ENCODE measurements around the gene L3MBTL3. TPM values are rescaled to one million over a fixed set of nuclear protein-coding genes. Genes with fewer than 3 reads are reported as not detected.
A peak's percentile ranks its signal among the peaks of the same experiment; 100 is the strongest.

The L3MBTL3 gene
- total RNA-seq, 1 donor from 2014 or later: 9.5 TPM

DNA sequence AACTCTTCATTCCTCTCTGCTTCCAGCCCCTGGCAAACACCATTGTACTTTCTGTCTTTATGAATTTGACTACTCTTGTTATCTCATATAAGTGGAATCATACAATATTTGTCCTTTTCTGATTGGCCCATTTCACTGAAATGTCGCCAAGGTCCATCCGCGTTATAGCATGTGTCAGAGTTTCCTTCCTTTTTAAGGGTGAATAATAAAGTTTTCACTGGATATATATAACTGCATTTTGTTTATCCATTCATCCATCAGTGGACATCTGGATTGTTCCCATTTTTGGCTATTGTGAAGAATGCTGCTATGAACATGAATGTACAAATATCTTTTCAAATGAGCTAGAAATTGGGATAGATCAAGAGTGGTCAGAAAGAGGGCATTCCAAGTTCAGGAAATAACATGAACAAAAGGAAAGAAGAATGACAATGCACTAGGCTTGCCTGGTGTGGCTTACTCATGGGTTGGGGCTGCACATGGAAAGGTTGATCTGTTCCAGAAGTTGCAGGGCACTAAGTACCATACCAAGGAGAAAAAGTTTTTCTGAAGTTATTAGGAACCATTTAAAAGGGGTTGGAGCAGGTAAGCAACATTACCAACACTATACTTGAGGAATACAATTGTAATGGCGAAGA is 10.0 kb upstream of the L3MBTL3 start:
- TF ChIP-seq, protein P1, sequence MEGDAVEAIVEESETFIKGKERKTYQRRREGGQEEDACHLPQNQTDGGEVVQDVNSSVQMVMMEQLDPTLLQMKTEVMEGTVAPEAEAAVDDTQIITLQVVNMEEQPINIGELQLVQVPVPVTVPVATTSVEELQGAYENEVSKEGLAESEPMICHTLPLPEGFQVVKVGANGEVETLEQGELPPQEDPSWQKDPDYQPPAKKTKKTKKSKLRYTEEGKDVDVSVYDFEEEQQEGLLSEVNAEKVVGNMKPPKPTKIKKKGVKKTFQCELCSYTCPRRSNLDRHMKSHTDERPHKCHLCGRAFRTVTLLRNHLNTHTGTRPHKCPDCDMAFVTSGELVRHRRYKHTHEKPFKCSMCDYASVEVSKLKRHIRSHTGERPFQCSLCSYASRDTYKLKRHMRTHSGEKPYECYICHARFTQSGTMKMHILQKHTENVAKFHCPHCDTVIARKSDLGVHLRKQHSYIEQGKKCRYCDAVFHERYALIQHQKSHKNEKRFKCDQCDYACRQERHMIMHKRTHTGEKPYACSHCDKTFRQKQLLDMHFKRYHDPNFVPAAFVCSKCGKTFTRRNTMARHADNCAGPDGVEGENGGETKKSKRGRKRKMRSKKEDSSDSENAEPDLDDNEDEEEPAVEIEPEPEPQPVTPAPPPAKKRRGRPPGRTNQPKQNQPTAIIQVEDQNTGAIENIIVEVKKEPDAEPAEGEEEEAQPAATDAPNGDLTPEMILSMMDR (IDR thresholded peaks at IDR 0.05; ENCODE audit: insufficient read depth, low read length, poor library complexity, severe bottlenecking): no peak
- H3K4me3 ChIP-seq (ENCODE audit: low read depth, low read length): no peak overlapping the region
- no peak for DNase-seq (ENCODE audit: low read depth)
- H3K27me3 ChIP-seq (ENCODE audit: control insufficient read depth, insufficient read depth, low read length): no peaks in the 10 kb centered on the region
- no peaks in the 10 kb centered on the region for H3K36me3 ChIP-seq (ENCODE audit: control insufficient read depth, insufficient read depth, low read length)

DNA sequence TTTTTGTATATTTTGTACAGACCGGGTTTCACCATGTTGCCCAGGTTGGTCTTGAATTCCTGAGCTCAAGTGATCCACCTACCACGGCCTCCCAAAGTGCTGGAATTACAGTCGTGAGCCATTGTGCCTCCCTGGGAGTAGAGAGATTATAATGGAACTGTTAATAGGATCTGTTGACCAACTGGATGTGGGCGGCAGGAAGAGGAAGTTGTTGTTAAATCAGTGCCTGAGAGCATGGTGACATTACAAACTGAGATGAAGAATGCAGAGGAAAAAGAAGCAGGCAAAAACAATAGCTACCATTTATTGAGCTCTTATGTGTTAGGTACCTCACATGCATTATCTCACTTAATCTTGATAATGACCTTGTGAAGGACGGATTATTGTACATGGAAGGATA is 9.2 kb upstream of the L3MBTL3 start:
- Histone ChIP-seq H3K4me3 (ENCODE audit: low read depth, low read length) (no peak overlapping the region), H3K36me3 (ENCODE audit: control insufficient read depth, insufficient read depth, low read length) (no peaks in the 10 kb centered on the region), H3K27me3 (ENCODE audit: control insufficient read depth, insufficient read depth, low read length) (no peaks in the 10 kb centered on the region)
- TF ChIP-seq, protein P1 (IDR thresholded peaks at IDR 0.05; ENCODE audit: insufficient read depth, low read length, poor library complexity, severe bottlenecking): no peak
- DNase-seq (ENCODE audit: low read depth): no peak

DNA sequence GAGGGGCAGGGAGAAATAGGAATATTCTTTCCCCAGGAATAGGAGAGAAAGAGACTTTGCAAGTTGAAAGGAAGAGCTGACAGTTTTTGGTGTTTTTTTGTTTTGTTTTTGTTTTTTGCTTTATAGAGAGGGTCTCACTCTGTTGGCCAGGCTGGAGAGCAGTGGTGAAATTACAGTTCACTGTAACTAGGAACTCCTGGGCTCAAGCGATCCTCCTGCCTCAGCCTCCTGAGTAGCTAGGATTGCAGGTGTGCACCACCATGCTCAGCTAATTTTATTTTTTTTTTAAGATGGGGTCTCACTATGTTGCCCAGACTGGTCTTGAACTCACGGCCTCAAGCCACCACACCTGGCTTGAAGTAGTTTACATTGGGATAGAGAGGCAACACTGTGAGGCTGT is 8.0 kb upstream of the L3MBTL3 start:
- no peak for DNase-seq (ENCODE audit: low read depth)
- H3K27me3 ChIP-seq (ENCODE audit: control insufficient read depth, insufficient read depth, low read length): no peaks in the 10 kb centered on the region
- H3K4me3 ChIP-seq (ENCODE audit: low read depth, low read length): no peak overlapping the region
- TF ChIP-seq, protein P1 (IDR thresholded peaks at IDR 0.05; ENCODE audit: insufficient read depth, low read length, poor library complexity, severe bottlenecking): no peak
- H3K36me3 ChIP-seq (ENCODE audit: control insufficient read depth, insufficient read depth, low read length): no peaks in the 10 kb centered on the region

DNA sequence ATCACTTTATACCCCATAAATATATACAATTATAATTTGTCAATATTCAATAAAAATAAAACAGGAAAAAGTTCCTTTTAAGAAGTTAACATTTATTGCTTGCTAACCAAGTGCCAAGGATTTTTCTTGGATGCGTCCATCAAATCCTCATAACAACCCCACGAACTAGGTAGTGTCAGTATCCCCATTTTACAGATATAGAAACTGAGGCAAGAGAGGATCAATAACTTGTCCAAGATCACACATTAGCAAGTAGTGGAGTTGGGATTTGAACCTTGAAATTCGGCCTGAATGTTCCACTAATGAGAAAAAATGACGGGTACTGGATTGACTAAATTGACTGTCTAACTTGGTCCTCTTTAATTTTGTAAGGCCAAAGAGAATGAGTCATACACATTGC is 5.7 kb upstream of the L3MBTL3 start:
- Histone ChIP-seq H3K27me3 (ENCODE audit: control insufficient read depth, insufficient read depth, low read length) (no peaks in the 10 kb centered on the region), H3K36me3 (ENCODE audit: control insufficient read depth, insufficient read depth, low read length) (no peaks in the 10 kb centered on the region), H3K4me3 (ENCODE audit: low read depth, low read length) (no peak overlapping the region)
- TF ChIP-seq, protein P1 (IDR thresholded peaks at IDR 0.05; ENCODE audit: insufficient read depth, low read length, poor library complexity, severe bottlenecking): no peak
- DNase-seq (ENCODE audit: low read depth): no peak

DNA sequence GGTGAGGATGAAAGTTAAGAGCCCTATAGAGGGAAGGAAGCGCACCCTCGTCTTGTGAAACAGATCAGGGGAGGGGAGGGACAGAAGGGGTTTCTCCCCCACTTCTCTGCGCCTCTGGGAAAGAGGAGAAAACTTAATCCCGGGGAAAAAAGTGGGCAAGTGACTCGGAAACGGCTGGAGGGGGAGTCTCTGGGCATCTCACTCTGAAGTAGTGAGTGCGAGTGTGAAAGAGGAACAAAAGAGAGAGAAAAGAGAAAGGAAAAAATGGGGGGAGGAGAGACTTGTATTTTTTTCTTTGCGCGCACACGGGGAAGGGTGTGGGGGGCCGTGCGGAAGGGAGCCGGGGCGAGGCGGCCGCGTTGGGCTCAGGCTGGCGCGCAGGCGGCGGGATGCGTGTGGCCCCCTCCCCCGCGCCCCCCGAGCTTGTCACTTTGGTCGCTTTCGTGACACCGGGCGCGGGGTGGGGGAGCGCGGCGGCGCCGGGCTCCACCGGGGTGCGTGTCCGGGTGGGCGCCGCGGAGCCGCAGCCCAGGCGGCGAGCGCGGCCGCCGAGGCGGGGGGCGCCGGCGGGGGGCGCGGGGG is 454 bp downstream of the L3MBTL3 start:
- DNase-seq (ENCODE audit: low read depth): no peak
- no peaks in the 10 kb centered on the region for H3K36me3 ChIP-seq (ENCODE audit: control insufficient read depth, insufficient read depth, low read length)
- H3K4me3 ChIP-seq (ENCODE audit: low read depth, low read length): peak overlapping the region; percentile 95
- TF ChIP-seq, protein P1 (IDR thresholded peaks at IDR 0.05; ENCODE audit: insufficient read depth, low read length, poor library complexity, severe bottlenecking): no peak
- no peaks in the 10 kb centered on the region for H3K27me3 ChIP-seq (ENCODE audit: control insufficient read depth, insufficient read depth, low read length)
